Activated naive CD4-positive, alpha-beta T cell treated with anti-CD3 and anti-CD28 coated beads, Interleukin-2, amount 50 U/mL, for 72 hours (primary cell): Measurements from ENCODE around the gene PRELID2. TPM values are rescaled to one million over a fixed set of nuclear protein-coding genes. Genes with fewer than 3 reads are reported as not detected.
"Not testable (repeated sequence)": the region's sequence is repeated elsewhere in the genome, so short reads cannot be mapped to it uniquely, and the experiment has no call there.

ENCODE experiments used
- ATAC-seq, 2 donors: fragments of 150-1000 bp; cut with Tn5 transposase; 2 replicates each; pipeline ENCODE4 v1.10.0; 2021; ENCODE audit warnings: mild to moderate bottlenecking in 2 of 2, moderate library complexity in 2 of 2
- DNase-seq, 2 donors: peaks; one replicate each; pipeline ENCODE4 v3.0.0; 2021 to 2022; ENCODE audit warnings: low spot score in 2 of 2
- H3K27ac Mint-ChIP-seq, 2 donors: one replicate each; pipeline ENCODE4 v1.8.0; 2022; ENCODE audit warnings: mild to moderate bottlenecking in 2 of 2, mixed read lengths in 2 of 2
- H3K36me3 Mint-ChIP-seq, 2 donors: one replicate each; pipeline ENCODE4 v1.8.0; 2022; ENCODE audit warnings: mixed read lengths in 2 of 2
- H3K9me3 Mint-ChIP-seq, 2 donors: one replicate each; pipeline ENCODE4 v1.8.0; 2022; ENCODE audit warnings: mixed read lengths in 2 of 2
- total RNA-seq, 2 donors: library from RNA; stranded (reverse); gene quantifications; one replicate each; pipeline ENCODE4 v1.2.3, GENCODE V29; 2022

Gene PRELID2
- total RNA-seq, result 10 to 100 TPM in 1 of 2 donors, under 1 TPM in 1; 0.43 to 10.7 TPM

DNA sequence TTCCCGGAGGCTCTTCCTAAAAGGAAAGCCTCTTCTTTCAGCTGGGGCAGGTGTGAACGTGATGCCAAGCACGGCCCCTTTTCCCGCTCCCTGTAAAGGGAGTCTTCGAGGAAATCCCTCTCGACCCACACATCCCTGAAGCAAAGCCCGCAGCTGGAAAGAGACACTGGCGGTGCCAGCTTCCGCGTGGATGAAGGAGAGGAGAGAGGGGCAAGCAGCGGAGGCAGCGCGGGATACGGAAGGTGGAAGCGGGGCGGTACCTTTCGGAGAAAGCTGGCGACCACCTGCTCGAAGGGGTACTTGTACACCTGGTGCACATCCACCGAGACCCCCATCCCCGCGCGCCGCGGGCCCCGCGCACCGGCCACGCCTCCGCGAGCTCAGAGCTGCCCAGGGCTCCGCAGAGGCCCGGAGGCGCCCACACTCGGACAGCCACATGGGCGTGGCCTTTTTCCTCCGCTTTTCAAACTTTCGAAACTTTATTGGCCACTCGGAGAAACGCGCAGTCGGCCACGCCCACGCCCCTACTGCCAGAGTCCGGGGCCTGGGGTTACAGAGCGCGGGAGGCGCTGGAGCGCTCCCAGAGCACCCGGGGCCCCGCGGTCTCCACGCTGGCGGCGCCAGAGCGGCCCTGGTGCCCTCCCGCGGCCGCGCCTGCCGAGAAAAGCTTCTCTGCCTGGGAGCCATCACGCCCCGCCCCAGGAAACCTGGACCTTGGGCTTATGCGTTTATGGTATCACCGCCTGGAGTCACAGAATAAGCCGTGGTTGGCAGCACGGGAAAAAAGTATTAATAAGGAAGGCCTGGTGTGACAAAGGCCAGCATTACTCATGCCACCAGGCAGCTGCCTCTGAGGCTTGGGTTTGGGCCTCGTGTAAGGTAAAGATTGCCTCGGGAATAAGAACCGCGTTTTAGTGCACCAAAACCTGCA is at the start of gene PRELID2:
Gene PRELID2 (minus strand): TSS at position 426 of the 931 bp plus-strand sequence. CDS start 91 bp downstream, at position 335.
- Mint-ChIP-seq H3K27ac (no peak within 1 kb of the TSS), H3K36me3 (peaks cover 0 to 5% of the 10 kb centered on the region in 2 donors), H3K9me3 (no peaks in the 10 kb centered on the region)
- ATAC-seq (peak; percentile 79 to 90), DNase-seq (peak; percentile 57 to 66)

DNA sequence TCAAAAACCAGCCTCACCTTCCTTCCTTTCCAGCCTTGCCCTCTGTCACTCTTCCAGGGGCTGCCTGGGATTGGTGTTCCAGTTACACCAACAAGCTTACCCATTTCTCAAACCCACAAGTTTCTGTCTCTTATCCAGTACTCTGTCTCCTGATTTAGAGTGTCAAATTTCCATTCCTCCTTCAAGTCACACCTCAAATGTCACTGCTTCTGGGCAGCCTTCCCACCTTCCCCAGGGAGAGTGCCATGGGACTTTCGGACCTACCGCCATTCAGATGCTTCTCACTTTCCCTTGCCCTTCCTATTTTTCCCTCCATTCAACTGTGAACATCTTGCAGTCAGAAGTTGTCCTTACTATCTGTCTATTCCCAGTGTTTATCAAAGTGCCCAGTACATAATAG is 39.6 kb upstream of the PRELID2 start:
- Mint-ChIP-seq H3K9me3 (peaks cover under 1% of the 10 kb centered on the region in 2 donors), H3K36me3 (no peaks in the 10 kb centered on the region)
- ATAC-seq, result no peak

DNA sequence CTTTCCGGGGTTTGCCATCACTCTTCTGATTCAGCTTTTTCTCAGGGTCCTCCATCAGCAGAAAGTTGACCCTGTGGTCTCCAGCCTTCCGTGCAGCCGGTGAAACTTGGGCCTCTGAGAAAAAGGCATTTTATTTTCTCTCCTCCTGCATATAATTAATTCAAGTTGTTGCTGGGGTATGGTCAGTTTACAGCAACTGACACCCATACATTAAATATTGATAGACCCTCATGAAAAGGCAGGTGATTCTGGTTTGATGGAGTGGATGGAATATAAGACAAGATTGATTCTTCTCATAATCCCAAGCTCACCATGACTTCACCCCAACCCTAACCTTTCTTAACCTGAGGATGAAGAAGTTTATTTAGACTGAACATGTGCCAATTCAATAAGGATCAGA is 37.8 kb upstream of the PRELID2 start, which contains the start of gene GRXCR2:
Gene GRXCR2 (minus strand): TSS at position 101 of the 400 bp plus-strand sequence. CDS start 46 bp downstream, at position 55.
- no peak for DNase-seq
- Mint-ChIP-seq H3K9me3 (no peaks in the 10 kb centered on the region), H3K27ac (no peak within 1 kb of the TSS), H3K36me3 (no peaks in the 10 kb centered on the region)
- no peak for ATAC-seq

More for the DNA sequence above, 39.6 kb upstream of the PRELID2 start:
- DNase-seq, result no peak
- no peak overlapping the region for H3K27ac Mint-ChIP-seq

DNA sequence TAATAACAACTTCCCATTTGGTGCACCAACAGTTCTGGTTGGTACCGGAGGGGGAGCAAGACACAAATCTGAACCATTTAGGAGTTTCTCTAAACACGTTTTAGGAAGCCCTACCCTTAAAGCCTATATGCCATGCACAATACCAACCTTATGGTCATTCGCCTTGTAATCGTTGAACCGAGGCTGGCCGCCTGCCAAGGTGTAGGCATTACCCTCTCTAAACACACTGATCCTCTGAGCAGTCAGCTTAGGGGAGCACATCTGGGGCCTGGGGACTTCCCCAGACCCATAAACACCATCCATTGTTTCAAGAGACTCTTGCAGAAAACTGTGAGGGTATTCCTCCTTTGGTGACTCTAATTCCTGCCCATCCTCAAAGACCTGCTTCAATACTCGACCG is 37.3 kb upstream of the PRELID2 start:
- Mint-ChIP-seq H3K9me3 (no peaks in the 10 kb centered on the region), H3K36me3 (no peaks in the 10 kb centered on the region), H3K27ac (no peak overlapping the region)
- DNase-seq (no peak), ATAC-seq (no peak)

DNA sequence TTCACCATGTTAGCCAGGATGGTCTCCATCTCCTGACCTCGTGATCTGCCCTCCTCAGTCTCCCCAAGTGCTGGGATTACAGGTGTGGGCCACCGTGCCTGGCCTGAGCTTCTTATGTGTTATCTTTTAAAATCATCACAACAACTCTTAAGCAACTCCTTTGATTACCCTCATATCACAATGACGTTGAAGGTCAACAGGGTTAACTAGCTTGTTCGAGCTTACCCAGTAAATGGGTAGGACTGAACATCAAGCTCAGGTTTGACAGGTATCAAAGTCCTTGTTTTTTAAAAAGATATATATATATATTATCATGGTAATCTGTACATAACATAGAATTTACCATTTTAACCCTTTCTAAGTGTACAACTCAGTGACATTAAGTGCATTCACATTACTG is 34.6 kb upstream of the PRELID2 start:
- Mint-ChIP-seq H3K36me3 (no peaks in the 10 kb centered on the region), H3K9me3 (peaks cover 0 to 3% of the 10 kb centered on the region in 2 donors), H3K27ac (no peak overlapping the region)
- DNase-seq, result no peak
- no peak for ATAC-seq

DNA sequence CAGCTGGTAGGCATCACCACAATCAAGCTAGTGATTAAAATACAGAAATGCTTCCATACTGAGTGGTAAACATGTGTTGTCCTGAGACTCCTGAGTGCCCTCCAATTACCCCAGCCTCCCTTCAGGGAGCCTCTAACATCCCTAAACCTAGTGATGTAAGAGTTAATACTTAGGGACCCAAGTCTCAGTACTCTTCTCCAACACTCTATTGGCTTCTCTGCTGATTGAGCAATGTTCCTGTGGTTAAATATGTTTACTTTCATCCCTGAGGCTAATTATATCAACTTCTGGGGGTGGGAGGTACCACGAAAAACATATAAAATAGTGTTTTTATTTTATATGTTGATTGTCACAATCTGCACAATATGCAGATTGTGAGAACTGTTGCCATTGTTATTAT is 32.7 kb upstream of the PRELID2 start:
- Mint-ChIP-seq H3K27ac (no peak overlapping the region), H3K9me3 (peaks cover 0 to 13% of the 10 kb centered on the region in 2 donors), H3K36me3 (no peaks in the 10 kb centered on the region)
- DNase-seq (no peak), ATAC-seq (no peak)

DNA sequence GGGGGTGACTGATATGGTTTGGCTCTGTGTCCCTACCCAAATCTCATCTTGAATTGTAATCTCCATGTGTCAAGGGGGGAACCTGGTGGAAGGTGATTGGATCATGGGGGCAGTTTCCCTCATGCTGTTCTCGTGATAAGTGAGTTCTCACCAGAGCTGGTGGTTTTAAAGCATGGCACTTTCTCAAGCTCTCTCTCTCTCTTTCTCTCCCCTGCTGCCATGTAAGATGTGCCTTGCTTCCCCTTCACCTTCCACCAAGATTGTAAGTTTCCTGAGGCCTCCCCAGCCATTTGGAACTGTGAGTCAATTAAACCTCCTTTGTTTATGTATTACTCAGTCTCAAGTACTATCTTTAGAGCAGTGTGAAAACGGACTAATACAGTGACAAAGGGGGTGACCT is 29.3 kb upstream of the PRELID2 start:
- peaks cover 0 to 13% of the 10 kb centered on the region in 2 donors for H3K9me3 Mint-ChIP-seq
- ATAC-seq, DNase-seq, H3K36me3 Mint-ChIP-seq, H3K27ac Mint-ChIP-seq: not testable (repeated sequence)

DNA sequence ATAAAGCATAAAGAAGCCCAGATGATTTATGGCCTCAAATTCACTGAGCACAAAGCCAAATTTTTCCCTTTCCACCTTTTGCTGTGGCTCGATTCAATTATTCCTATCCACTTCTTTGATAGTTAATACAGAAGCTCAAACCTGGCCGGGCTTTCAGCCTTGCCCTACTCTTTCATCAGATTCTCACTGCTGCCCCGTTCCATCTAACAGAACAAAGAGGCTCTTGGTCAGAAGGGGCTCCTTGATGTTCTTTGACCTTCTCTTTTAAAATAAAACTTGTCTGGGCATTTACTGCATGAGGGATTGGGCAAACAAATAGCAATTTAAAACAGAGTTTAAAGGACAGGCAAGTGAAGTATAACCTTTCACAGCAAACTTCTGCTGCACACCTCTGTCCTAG is 27.9 kb upstream of the PRELID2 start:
- DNase-seq (no peak), ATAC-seq (no peak)
- Mint-ChIP-seq H3K27ac (no peak overlapping the region), H3K9me3 (peaks cover 0 to 13% of the 10 kb centered on the region in 2 donors), H3K36me3 (no peaks in the 10 kb centered on the region)

DNA sequence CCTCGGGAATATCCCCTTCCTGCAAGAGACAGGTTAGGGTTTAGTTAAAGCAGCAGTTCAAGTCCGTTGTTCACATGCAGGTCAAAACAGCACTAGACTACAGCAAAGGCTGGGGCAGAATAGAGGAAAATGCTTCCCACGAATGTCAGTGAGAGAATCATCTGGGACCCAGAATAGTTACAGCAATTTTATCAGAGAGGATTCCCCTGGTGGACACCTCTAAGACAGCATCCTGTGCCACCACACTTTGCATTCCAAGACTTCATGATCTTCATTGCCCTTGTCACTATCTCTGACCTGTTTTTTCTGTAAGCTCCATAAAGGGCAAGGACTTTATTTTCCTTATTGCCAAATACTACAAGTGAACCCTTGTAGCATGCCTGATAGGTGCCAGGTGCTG is 24.8 kb upstream of the PRELID2 start:
- DNase-seq (no peak), ATAC-seq (no peak)
- peaks cover 0 to 12% of the 10 kb centered on the region in 2 donors for H3K9me3 Mint-ChIP-seq
- H3K27ac Mint-ChIP-seq, result no peak overlapping the region
- no peaks in the 10 kb centered on the region for H3K36me3 Mint-ChIP-seq

DNA sequence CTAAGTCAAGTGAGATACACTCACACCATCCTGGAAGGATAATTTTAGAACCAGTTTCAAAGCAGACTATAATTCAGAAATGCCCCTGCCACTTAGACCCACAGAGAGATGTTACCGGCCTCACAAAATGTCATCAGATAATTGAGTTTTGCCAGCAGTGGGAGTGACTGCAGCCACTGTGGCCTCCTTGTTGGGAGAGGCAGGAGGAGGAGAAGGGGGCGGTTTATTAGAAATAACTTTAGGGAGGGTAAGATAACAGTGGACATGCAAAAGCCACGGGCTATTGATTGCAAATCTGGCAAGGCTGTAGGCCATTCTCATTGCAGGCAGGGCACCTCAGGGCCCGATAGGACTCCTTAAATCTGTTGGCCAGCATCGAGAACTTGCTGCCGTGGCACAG is 24.3 kb upstream of the PRELID2 start:
- no peak for DNase-seq
- H3K9me3 Mint-ChIP-seq, result peaks cover 0 to 8% of the 10 kb centered on the region in 2 donors
- H3K27ac Mint-ChIP-seq, result no peak overlapping the region
- ATAC-seq, result no peak
- H3K36me3 Mint-ChIP-seq, result no peaks in the 10 kb centered on the region

DNA sequence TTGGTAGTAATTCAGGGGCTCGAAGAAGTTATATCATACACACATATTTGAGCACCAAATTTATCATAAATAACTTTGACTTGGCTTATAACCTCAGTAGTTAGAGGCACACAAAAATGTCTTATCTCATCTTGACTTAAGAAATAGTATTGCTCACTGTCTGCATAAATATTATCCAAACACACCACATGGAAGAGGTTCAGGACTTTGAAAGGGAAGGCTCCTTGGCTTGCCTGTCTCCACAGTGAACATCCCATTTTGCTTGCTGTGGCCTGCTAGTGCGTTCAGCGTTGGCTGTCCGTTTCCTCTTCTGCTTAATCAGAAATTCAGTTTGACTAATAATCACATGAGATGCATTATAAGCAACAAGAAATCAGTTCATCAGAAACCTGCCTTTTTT is 23.8 kb upstream of the PRELID2 start:
- Mint-ChIP-seq H3K9me3 (peaks cover 0 to 3% of the 10 kb centered on the region in 2 donors), H3K36me3 (no peaks in the 10 kb centered on the region), H3K27ac (no peak overlapping the region)
- ATAC-seq (no peak), DNase-seq (no peak)

DNA sequence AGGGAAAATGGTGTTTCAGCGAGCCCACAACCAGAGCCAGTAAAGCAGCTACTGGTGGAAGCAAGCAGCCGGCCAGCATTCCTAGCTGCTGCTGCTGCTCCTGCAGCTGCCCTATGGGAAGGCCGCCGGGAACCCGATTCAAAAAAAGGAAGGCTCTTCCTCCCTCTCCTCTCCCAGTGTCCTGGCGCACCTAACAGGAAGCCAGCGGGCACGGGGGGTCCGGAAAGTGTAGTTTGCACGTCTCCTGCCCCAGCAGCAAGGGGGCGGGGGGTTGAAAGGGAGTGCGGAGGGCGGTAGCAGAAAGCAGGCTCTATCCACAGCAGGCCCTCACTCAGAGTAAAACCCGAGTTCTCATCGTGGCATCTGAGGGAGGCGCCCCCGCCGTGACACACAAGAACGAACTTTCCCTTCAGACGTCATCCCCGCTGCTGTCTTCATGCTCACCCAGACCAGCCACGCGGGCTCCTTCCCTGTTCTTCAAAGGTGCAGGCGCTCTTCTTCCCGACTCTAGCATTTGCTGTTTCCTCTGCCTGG is 21.2 kb upstream of the PRELID2 start:
- Mint-ChIP-seq H3K27ac (no peak overlapping the region), H3K9me3 (no peaks in the 10 kb centered on the region), H3K36me3 (no peaks in the 10 kb centered on the region)
- ATAC-seq (peak; percentile 43 to 67), DNase-seq (peak in 1 of 2 donors; percentile 10)

DNA sequence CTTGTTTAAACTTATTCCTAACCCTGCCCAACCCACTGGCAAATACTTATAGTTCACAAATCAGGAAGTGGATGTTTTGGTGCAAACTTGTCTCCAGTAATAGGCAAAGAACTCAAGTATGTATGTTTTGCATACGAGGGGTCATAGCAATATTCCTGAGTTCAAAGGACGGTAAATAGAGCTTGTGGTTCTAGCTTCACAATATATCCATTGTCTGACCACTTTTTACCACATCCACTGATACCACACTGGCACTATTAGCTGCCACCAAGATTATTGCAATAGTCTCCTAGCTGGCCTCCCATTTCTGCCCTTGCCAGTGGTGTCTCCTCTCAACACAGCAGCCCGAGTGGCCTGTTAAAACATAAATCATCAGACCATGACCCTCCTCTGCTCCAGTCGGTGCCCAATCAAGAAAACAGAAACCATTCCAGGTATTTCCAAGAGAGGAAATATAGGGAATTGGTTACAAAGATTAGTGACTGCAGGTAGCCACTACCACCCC is 20.7 kb upstream of the PRELID2 start:
- Mint-ChIP-seq H3K36me3 (no peaks in the 10 kb centered on the region), H3K9me3 (no peaks in the 10 kb centered on the region)
- ATAC-seq, result no peak

DNA sequence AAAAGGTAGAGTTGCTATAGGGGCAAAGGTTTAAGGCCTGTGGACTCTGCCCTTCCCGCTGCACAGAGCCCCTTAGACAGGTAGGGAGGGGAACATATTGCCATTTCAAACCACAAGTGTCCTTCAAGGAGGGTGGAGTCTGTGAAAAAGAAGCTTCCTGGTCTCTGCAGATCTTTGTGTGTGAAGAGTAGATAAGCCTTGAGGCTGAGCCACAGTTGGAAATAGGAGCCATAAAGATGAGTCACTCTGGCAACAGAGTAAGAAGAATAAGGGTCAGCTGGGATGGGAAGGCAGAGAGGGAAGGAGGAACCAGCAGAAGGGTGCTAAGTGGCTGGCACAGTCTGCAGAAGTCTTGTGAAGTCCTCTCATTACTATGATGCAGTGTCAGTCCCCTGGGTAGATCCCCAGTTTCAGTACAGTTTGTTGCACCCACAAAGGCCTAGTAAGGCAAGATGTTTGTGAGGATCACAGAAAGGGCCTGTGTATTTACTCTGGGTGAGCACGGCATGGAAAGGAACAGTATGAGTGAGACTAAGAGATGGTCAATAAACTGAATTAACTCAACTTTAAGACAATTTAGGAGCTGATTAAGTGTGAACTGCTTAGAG is 19.6 kb upstream of the PRELID2 start:
- DNase-seq (no peak), ATAC-seq (no peak)
- Mint-ChIP-seq H3K36me3 (no peaks in the 10 kb centered on the region), H3K9me3 (no peaks in the 10 kb centered on the region), H3K27ac (no peak overlapping the region)

More for the DNA sequence above, 20.7 kb upstream of the PRELID2 start:
- H3K27ac Mint-ChIP-seq, result no peak overlapping the region
- no peak for DNase-seq

DNA sequence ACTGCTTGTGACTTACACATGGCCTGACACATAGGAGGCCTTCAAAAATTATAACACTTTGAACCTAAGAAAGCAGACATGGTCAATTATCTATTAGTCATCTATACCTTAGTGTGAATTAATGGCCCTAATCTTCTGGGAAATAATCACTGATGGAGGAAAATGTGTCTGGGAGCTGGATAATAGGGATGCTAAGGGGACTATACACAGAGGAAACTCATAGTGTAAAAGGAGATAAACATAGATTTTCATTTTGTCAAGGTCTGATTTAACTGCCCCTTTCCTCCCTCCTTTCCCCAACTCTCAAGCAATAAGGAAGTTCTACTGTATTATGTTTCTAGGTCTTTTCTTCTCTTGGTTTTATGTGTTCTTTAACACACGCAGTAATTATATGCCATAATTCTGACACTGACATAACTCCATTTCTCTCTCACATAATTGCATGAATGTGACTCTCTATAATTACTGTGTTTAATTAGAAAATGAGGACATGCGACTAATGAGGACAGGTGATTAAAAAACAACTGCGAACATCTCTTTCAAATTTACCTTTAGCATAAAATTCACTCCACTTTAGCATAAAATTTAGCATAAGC is 18.7 kb upstream of the PRELID2 start:
- peaks cover 0 to 5% of the 10 kb centered on the region in 2 donors for H3K9me3 Mint-ChIP-seq
- no peak for ATAC-seq
- no peaks in the 10 kb centered on the region for H3K36me3 Mint-ChIP-seq
- no peak overlapping the region for H3K27ac Mint-ChIP-seq
- DNase-seq, result no peak

DNA sequence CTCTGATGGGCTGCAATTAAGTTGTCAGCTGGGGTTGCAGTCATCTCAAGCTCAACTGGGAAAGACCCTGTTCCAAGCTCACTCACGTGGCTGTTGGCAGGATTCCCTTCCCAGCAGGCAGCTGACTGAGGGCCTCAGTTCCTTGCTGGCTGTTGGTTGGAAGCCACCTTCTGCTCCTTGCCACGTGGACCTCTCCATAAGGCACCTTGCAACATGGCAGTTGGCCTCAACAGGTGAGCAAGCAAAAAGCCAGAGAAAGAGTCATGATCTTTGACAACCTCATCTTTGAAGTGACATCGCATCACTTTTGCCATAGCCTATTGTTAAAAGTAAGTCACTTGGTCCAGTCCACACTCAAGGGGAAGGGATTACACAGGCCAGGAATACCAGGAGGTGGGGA is 17.8 kb upstream of the PRELID2 start:
- Mint-ChIP-seq H3K36me3 (no peaks in the 10 kb centered on the region), H3K27ac (no peak overlapping the region), H3K9me3 (peaks cover 0 to 5% of the 10 kb centered on the region in 2 donors)
- no peak for DNase-seq
- ATAC-seq, result no peak

DNA sequence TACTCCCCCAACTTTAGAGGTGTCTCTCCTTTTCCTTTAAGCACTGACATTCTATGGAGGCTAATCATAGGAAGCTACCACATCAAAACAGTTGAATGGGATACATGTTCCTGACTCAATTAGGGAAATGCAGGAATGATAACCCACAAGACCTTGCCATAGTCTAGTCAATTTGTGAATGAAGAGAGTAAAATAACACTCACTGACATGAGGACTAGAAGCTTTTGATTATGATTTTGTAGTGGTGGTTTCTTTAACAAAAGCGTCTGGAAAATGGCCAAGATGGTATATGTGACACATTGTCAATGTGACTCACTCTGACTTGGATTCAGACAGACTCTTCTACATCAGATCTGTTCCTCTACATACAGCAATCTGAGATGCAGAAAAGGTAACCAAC is 13.7 kb upstream of the PRELID2 start:
- no peak for DNase-seq
- Mint-ChIP-seq H3K27ac (no peak overlapping the region), H3K9me3 (peaks cover 0 to 5% of the 10 kb centered on the region in 2 donors), H3K36me3 (no peaks in the 10 kb centered on the region)
- peak in 1 of 2 donors; percentile 28 for ATAC-seq
